AG09319 (cell line): ENCODE measurements around the gene PRRT4.

Source experiments
- DNase-seq: peaks from one replicate; pipeline ENCODE4 v3.0.0-alpha.2; 2010; ENCODE audit warnings: low read depth; ENCODE audit errors: extremely low read depth
- CTCF ChIP-seq: IDR thresholded peaks from 2 replicates; pipeline ENCODE4 v1.5.1; 2011; ENCODE audit warnings: low read depth, mild to moderate bottlenecking, inconsistent platforms, low read length, moderate library complexity

The PRRT4 gene

GRCh38 chr7:128304212-128304611 lies 57.3 kb downstream of the PRRT4 start:
- peak; percentile 7 for DNase-seq
- TF ChIP-seq CTCF, result no peak

- no peak for TF ChIP-seq CTCF
- no peak for DNase-seq
Observed at GRCh38 chr7:128303643-128304042, 57.8 kb downstream of the PRRT4 start.

- DNase-seq, result no peak
- no peak for TF ChIP-seq CTCF
Observed at GRCh38 chr7:128303133-128303532, 58.4 kb downstream of the PRRT4 start.

GRCh38 chr7:128302139-128302538 lies 59.4 kb downstream of the PRRT4 start:
- no peak for DNase-seq
- no peak for TF ChIP-seq CTCF
